WTC11 (cell line): ENCODE measurements around the gene PAM. TPM values are rescaled to one million over a fixed set of nuclear protein-coding genes. Genes with fewer than 3 reads are reported as not detected.

Experiments
- ATAC-seq: fragments of 200-7000 bp; cut with Tn5 transposase; 2 replicates; pipeline ENCODE4 v1.10.0; 2021; ENCODE audit warnings: mild to moderate bottlenecking, moderate library complexity
- CTCF ChIA-PET: fragments of 300-600 bp; sonication (Branson Sonifier 250); formaldehyde crosslinking; loops from one replicate; lab custom pipeline; 2021; ENCODE audit warnings: antibody characterized with exemption; lab: Charles Lee
- POLR2A ChIA-PET: fragments of 350-600 bp; sonication (Branson Sonifier 250); formaldehyde crosslinking; loops from one replicate; lab custom pipeline; 2021; ENCODE audit warnings: antibody characterized with exemption; lab: Charles Lee
- DNase-seq: peaks from one replicate; pipeline ENCODE4 v3.0.0; 2021; ENCODE audit warnings: low spot score
- H3K27ac Mint-ChIP-seq: 2 replicates; pipeline ENCODE4 v1.8.0; 2021; ENCODE audit warnings: mixed read lengths
- H3K27me3 Mint-ChIP-seq: 2 replicates; pipeline ENCODE4 v1.8.0; 2021; ENCODE audit warnings: low read depth, mild to moderate bottlenecking, moderate library complexity, mixed read lengths
- H3K36me3 Mint-ChIP-seq: 2 replicates; pipeline ENCODE4 v1.8.0; 2021; ENCODE audit warnings: mixed read lengths
- H3K4me1 Mint-ChIP-seq: 2 replicates; pipeline ENCODE4 v1.8.0; 2022; ENCODE audit warnings: mixed read lengths
- H3K4me3 Mint-ChIP-seq: 2 replicates; pipeline ENCODE4 v1.8.0; 2021; ENCODE audit warnings: mild to moderate bottlenecking, moderate library complexity, mixed read lengths
- H3K9me3 Mint-ChIP-seq: 2 replicates; pipeline ENCODE4 v1.8.0; 2021; ENCODE audit warnings: mixed read lengths
- ATF2 ChIP-seq: sonication (generic); formaldehyde crosslinking; IDR thresholded peaks from 2 replicates; pipeline ENCODE4 v1.8.1; 2022; ENCODE audit warnings: low read depth, missing genetic modification reagents, borderline replicate concordance
- ATF3 ChIP-seq: sonication (generic); formaldehyde crosslinking; conservative IDR thresholded peaks from 2 replicates; pipeline ENCODE4 v1.8.1; 2022; ENCODE audit warnings: mild to moderate bottlenecking, missing genetic modification reagents
- E2F5 ChIP-seq: sonication (generic); formaldehyde crosslinking; IDR thresholded peaks from 2 replicates; pipeline ENCODE4 v1.8.1; 2022; ENCODE audit warnings: mild to moderate bottlenecking, moderate library complexity, missing genetic modification reagents
- EMX1 ChIP-seq: fragments of 250-450 bp; sonication (Bioruptor Pico); IDR thresholded peaks from 2 replicates; pipeline ENCODE4 v1.8.0; 2021; ENCODE audit warnings: mild to moderate bottlenecking
- ETV6 ChIP-seq: sonication (generic); formaldehyde crosslinking; IDR thresholded peaks from 2 replicates; pipeline ENCODE4 v1.8.1; 2022; ENCODE audit warnings: mild to moderate bottlenecking, missing genetic modification reagents
- FOXJ3 ChIP-seq: sonication (generic); formaldehyde crosslinking; IDR thresholded peaks from 2 replicates; pipeline ENCODE4 v1.9.0; 2021; ENCODE audit warnings: missing genetic modification reagents, mild to moderate bottlenecking, borderline replicate concordance
- MXD4 ChIP-seq: fragments of 250-450 bp; sonication (Bioruptor Pico); IDR thresholded peaks from 2 replicates; pipeline ENCODE4 v1.8.0; 2021; ENCODE audit warnings: mild to moderate bottlenecking, moderate library complexity, borderline replicate concordance
- NR2C2 ChIP-seq: sonication (generic); formaldehyde crosslinking; IDR thresholded peaks from 2 replicates; pipeline ENCODE4 v1.8.0; 2022; ENCODE audit warnings: mild to moderate bottlenecking, missing genetic modification reagents
- PRDM15 ChIP-seq: sonication (generic); formaldehyde crosslinking; IDR thresholded peaks from 2 replicates; pipeline ENCODE4 v1.8.0; 2022; ENCODE audit warnings: missing genetic modification reagents
- SOX15 ChIP-seq: fragments of 250-450 bp; sonication (Bioruptor Pico); IDR thresholded peaks from 2 replicates; pipeline ENCODE4 v1.9.0; 2021; ENCODE audit warnings: mild to moderate bottlenecking
- STAT6 ChIP-seq: sonication (generic); formaldehyde crosslinking; conservative IDR thresholded peaks from 2 replicates; pipeline ENCODE4 v1.8.1; 2023; ENCODE audit warnings: mild to moderate bottlenecking, low read depth, missing genetic modification reagents, moderate library complexity
- USF1 ChIP-seq: sonication (generic); formaldehyde crosslinking; IDR thresholded peaks from 2 replicates; pipeline ENCODE4 v1.8.0; 2022; ENCODE audit warnings: mild to moderate bottlenecking, missing genetic modification reagents
- ZBTB43 ChIP-seq: sonication (generic); formaldehyde crosslinking; IDR thresholded peaks from 2 replicates; pipeline ENCODE4 v1.8.1; 2023; ENCODE audit warnings: mild to moderate bottlenecking, missing genetic modification reagents
- ZMAT4 ChIP-seq: fragments of 250-450 bp; sonication (Bioruptor Pico); IDR thresholded peaks from 2 replicates; pipeline ENCODE4 v1.9.0; 2021; ENCODE audit warnings: mild to moderate bottlenecking
- ZNF232 ChIP-seq: sonication (generic); formaldehyde crosslinking; IDR thresholded peaks from 2 replicates; pipeline ENCODE4 v1.8.0; 2022; ENCODE audit warnings: mild to moderate bottlenecking, missing genetic modification reagents
- ZNF263 ChIP-seq: sonication (generic); formaldehyde crosslinking; IDR thresholded peaks from 2 replicates; pipeline ENCODE4 v1.8.1; 2022; ENCODE audit warnings: low read depth, mild to moderate bottlenecking, moderate library complexity, missing genetic modification reagents
- ZNF396 ChIP-seq: fragments of 250-450 bp; sonication (Bioruptor Pico); IDR thresholded peaks from 2 replicates; pipeline ENCODE4 v1.8.0; 2021; ENCODE audit warnings: mild to moderate bottlenecking, moderate library complexity, borderline replicate concordance
- total RNA-seq: library from RNA; stranded (reverse); gene quantifications from 3 replicates; pipeline ENCODE4 v1.2.3, GENCODE V29; 2021

PAM gene
- total RNA-seq, 1 experiment from 2014 or later: 52.3 TPM

- no peak overlapping the region for H3K4me3 Mint-ChIP-seq
- DNase-seq: no peak
- H3K9me3 Mint-ChIP-seq: 0 out of 2 replicates have a peak, but pooled peaks cover 4% of the 10 kb centered on the region
- ATAC-seq: no peak
- H3K27me3 Mint-ChIP-seq: no peaks in the 10 kb centered on the region
- ChIA-PET POLR2A (no interaction called here), CTCF (interaction anchor here (1.0 kb wide), 1 partner anchor 134 kb away, joined by 3 read pairs; no protein-coding TSS in a partner anchor)
- peaks cover 8% of the 10 kb centered on the region for H3K4me1 Mint-ChIP-seq
- H3K36me3 Mint-ChIP-seq: no peaks in the 10 kb centered on the region
- no peak overlapping the region for H3K27ac Mint-ChIP-seq
- TF ChIP-seq PRDM15 (CRISPR knock-in tag) (no peak), E2F5 (CRISPR knock-in tag) (no peak), ZNF263 (CRISPR knock-in tag) (no peak), ZNF396 (no peak), ZBTB43 (no peak), MXD4 (CRISPR knock-in tag) (no peak), USF1 (CRISPR knock-in tag) (no peak), ATF2 (CRISPR knock-in tag) (no peak), EMX1 (CRISPR knock-in tag) (no peak), ZMAT4 (CRISPR knock-in tag) (no peak), ATF3 (no peak), ETV6 (CRISPR knock-in tag) (no peak), SOX15 (CRISPR knock-in tag) (no peak), NR2C2 (CRISPR knock-in tag) (no peak), STAT6 (CRISPR knock-in tag) (no peak), ZNF232 (CRISPR knock-in tag) (no peak), FOXJ3 (CRISPR knock-in tag) (no peak)
Measured at GRCh38 chr5:102815084-102815483, 60.0 kb downstream of the PAM start.
